ENCODE data around the gene VEPH1.

- no peak for TF ChIP-seq CTCF (conservative IDR thresholded peaks at IDR 0.05; ENCODE audit: low read depth, low read length)
- no peak for TF ChIP-seq EZH2 (IDR thresholded peaks at IDR 0.05; ENCODE audit: low read length, unreplicated experiment)
- TF ChIP-seq EZH2phosphoT487 (IDR thresholded peaks at IDR 0.05; ENCODE audit: borderline replicate concordance, low read length): no peak
Observed at GRCh38 chr3:157513585-157513984, 10.4 kb upstream of the VEPH1 start.

Measured in PC-3 (cell line).